Mesenchymal stem cell (in vitro differentiated cells and primary cell): Measurements from ENCODE around the gene SKI.
A peak's percentile ranks its signal among the peaks of the same experiment; 100 is the strongest.

Experiments
- DNase-seq: peaks from one replicate; pipeline ENCODE4 v3.0.0-alpha.2; 2013
- H2AFZ ChIP-seq: one replicate; pipeline ENCODE4 v1.6.1; 2013; ENCODE audit warnings: low read depth, mild to moderate bottlenecking, control low read depth, inconsistent platforms, low read length, moderate library complexity
- H2AK5ac ChIP-seq: 2 replicates; pipeline ENCODE4 v1.6.1; 2013; ENCODE audit warnings: low read length, moderate library complexity, mild to moderate bottlenecking, inconsistent platforms; ENCODE audit not compliant: severe bottlenecking
- H2BK120ac ChIP-seq: one replicate; pipeline ENCODE4 v1.6.1; 2013; ENCODE audit warnings: low read depth, mild to moderate bottlenecking, inconsistent platforms, low read length, moderate library complexity
- H2BK12ac ChIP-seq, 2 experiments: one replicate each; pipeline ENCODE4 v1.6.1; 2013; ENCODE audit warnings: inconsistent platforms in 2 of 2, low read length in 2 of 2, mild to moderate bottlenecking in 2 of 2, moderate library complexity in 2 of 2, control low read depth in 1 of 2
- H2BK15ac ChIP-seq: one replicate; pipeline ENCODE4 v1.6.1; 2013; ENCODE audit warnings: mild to moderate bottlenecking, low read depth, inconsistent platforms; ENCODE audit not compliant: poor library complexity, severe bottlenecking
- H2BK5ac ChIP-seq: 2 replicates; pipeline ENCODE4 v1.6.1; 2013; ENCODE audit warnings: low read depth, mild to moderate bottlenecking, low read length, control low read depth, inconsistent platforms; ENCODE audit not compliant: poor library complexity, severe bottlenecking
- H3K14ac ChIP-seq, 2 experiments: one replicate each; pipeline ENCODE4 v1.6.1; 2013; ENCODE audit warnings: inconsistent platforms in 2 of 2, low read length in 2 of 2, control low read depth in 1 of 2, mild to moderate bottlenecking in 1 of 2, moderate library complexity in 1 of 2
- H3K18ac ChIP-seq, 2 experiments: one replicate each; pipeline ENCODE4 v1.6.1; 2013; ENCODE audit warnings: inconsistent platforms in 2 of 2, low read length in 2 of 2, control low read depth in 1 of 2, low read depth in 1 of 2, mild to moderate bottlenecking in 1 of 2
- H3K23ac ChIP-seq, 2 experiments: one replicate each; pipeline ENCODE4 v1.6.1; 2013; ENCODE audit warnings: inconsistent platforms in 2 of 2, low read length in 2 of 2, mild to moderate bottlenecking in 2 of 2, moderate library complexity in 2 of 2, control low read depth in 1 of 2
- H3K27ac ChIP-seq: 2 replicates; pipeline ENCODE4 v1.5.1; 2013; ENCODE audit warnings: mild to moderate bottlenecking, moderate library complexity, low read length, control low read depth, inconsistent platforms; ENCODE audit not compliant: poor library complexity, severe bottlenecking
- H3K27me3 ChIP-seq, 2 experiments: 2 replicates each; pipeline versions ENCODE4 v1.6.1 to v1.7.0; 2013; ENCODE audit warnings: low read length in 2 of 2, mild to moderate bottlenecking in 2 of 2, moderate library complexity in 2 of 2, control low read depth in 1 of 2, inconsistent platforms in 1 of 2; ENCODE audit not compliant: control insufficient read depth in 1 of 2, insufficient read depth in 1 of 2
- H3K36me3 ChIP-seq, 2 experiments: 2 replicates each; pipeline versions ENCODE4 v1.6.1 to v1.7.0; 2013; ENCODE audit warnings: low read length in 2 of 2, control low read depth in 1 of 2, inconsistent platforms in 1 of 2, low read depth in 1 of 2, mild to moderate bottlenecking in 1 of 2; ENCODE audit not compliant: insufficient read depth in 2 of 2, control insufficient read depth in 1 of 2
- H3K4ac ChIP-seq, 2 experiments: one replicate each; pipeline ENCODE4 v1.6.1; 2013; ENCODE audit warnings: inconsistent platforms in 2 of 2, low read length in 2 of 2, mild to moderate bottlenecking in 2 of 2, moderate library complexity in 2 of 2, control low read depth in 1 of 2, low read depth in 1 of 2
- H3K4me1 ChIP-seq: 2 replicates; pipeline ENCODE4 v1.6.1; 2013; ENCODE audit warnings: low read depth, low read length, control low read depth; ENCODE audit not compliant: control insufficient read depth, insufficient read depth
- H3K4me2 ChIP-seq: 2 replicates; pipeline ENCODE4 v1.6.1; 2013; ENCODE audit warnings: low read length, mild to moderate bottlenecking, inconsistent platforms; ENCODE audit not compliant: poor library complexity, severe bottlenecking
- H3K4me3 ChIP-seq, 2 experiments: 2 replicates each; pipeline versions ENCODE4 v1.5.1 to v1.7.0; 2013; ENCODE audit warnings: low read length in 2 of 2, mild to moderate bottlenecking in 2 of 2, control low read depth in 1 of 2, low read depth in 1 of 2; ENCODE audit not compliant: insufficient read depth in 1 of 2
- H3K79me1 ChIP-seq: replicated peaks from 2 replicates; pipeline ENCODE4 v1.6.1; 2013; ENCODE audit warnings: mild to moderate bottlenecking, control low read depth, low read length, inconsistent platforms; ENCODE audit not compliant: poor library complexity, severe bottlenecking
- H3K9ac ChIP-seq: 2 replicates; pipeline ENCODE4 v1.7.0; 2013; ENCODE audit warnings: mild to moderate bottlenecking, low read length, moderate library complexity
- H3K9me3 ChIP-seq: 2 replicates; pipeline ENCODE4 v1.7.0; 2013; ENCODE audit warnings: mild to moderate bottlenecking, low read length; ENCODE audit not compliant: control insufficient read depth
- H4K8ac ChIP-seq: one replicate; pipeline ENCODE4 v1.6.1; 2013; ENCODE audit warnings: inconsistent platforms, mild to moderate bottlenecking, low read length, moderate library complexity
- H4K91ac ChIP-seq: one replicate; pipeline ENCODE4 v1.6.1; 2013; ENCODE audit warnings: mild to moderate bottlenecking, low read length, inconsistent platforms
- WGBS: methylation state at CpG from one replicate; pipeline ENCODE4 v1.1.7; 2013; ENCODE audit warnings: mixed read lengths; 5-methylcytosine and 5-hydroxymethylcytosine counted together

Gene SKI

GRCh38 chr1:2282556-2283270 lies 54.6 kb downstream of the SKI start:
- WGBS: 94% methylated on average over 27 of the region's 29 CpGs
- H2AK5ac ChIP-seq: no peak overlapping the region
- peak overlapping the region; percentile 34 for H4K91ac ChIP-seq

GRCh38 chr1:2283371-2283990 lies 55.4 kb downstream of the SKI start:
- Histone ChIP-seq H4K8ac (peak overlapping the region; percentile 24), H3K4me3 (no peak overlapping the region), H3K4ac (no peak overlapping the region), H2BK15ac (no peak overlapping the region), H2BK12ac (no peak overlapping the region), H3K9ac (no peak overlapping the region), H3K36me3 (peaks cover 0 to 39% of the 10 kb centered on the region in 2 experiments), H3K14ac (no peak overlapping the region), H2BK120ac (no peak overlapping the region), H2AK5ac (no peak overlapping the region), H3K4me2 (no peak overlapping the region), H3K9me3 (no peaks in the 10 kb centered on the region), H4K91ac (no peak overlapping the region), H3K79me1 (peaks cover 15% of the 10 kb centered on the region), H2AFZ (no peak overlapping the region), H2BK5ac (no peak overlapping the region), H3K18ac (no peak overlapping the region), H3K23ac (no peak overlapping the region), H3K4me1 (peaks cover 45% of the 10 kb centered on the region), H3K27ac (no peak overlapping the region), H3K27me3 (no peaks in the 10 kb centered on the region)
- 95% methylated on average over 21 of the region's 21 CpGs for WGBS
- DNase-seq: no peak

More at GRCh38 chr1:2282556-2283270, 54.6 kb downstream of the SKI start:
- Histone ChIP-seq H3K4me2 (no peak overlapping the region), H2BK5ac (no peak overlapping the region), H3K27ac (no peak overlapping the region), H3K14ac (no peak overlapping the region), H3K9ac (no peak overlapping the region), H3K9me3 (peaks cover 3% of the 10 kb centered on the region), H3K4me1 (peaks cover 50% of the 10 kb centered on the region), H3K18ac (no peak overlapping the region), H3K36me3 (peaks cover 6 to 42% of the 10 kb centered on the region in 2 experiments), H3K79me1 (peaks cover 13% of the 10 kb centered on the region), H2BK15ac (peak overlapping the region; percentile 44), H3K27me3 (no peaks in the 10 kb centered on the region), H3K4me3 (no peak overlapping the region), H4K8ac (peak overlapping the region; percentile 24), H3K4ac (no peak overlapping the region), H2BK120ac (no peak overlapping the region), H2AFZ (no peak overlapping the region), H2BK12ac (peak overlapping the region in 1 of 2 experiments; percentile 1), H3K23ac (no peak overlapping the region)
- no peak for DNase-seq

GRCh38 chr1:2283991-2284895 lies 56.1 kb downstream of the SKI start:
- Histone ChIP-seq H2BK12ac (no peak overlapping the region), H3K4ac (no peak overlapping the region), H2AK5ac (no peak overlapping the region), H3K9ac (no peak overlapping the region), H3K27me3 (no peaks in the 10 kb centered on the region), H3K4me2 (no peak overlapping the region), H3K79me1 (peaks cover 16% of the 10 kb centered on the region), H3K4me3 (no peak overlapping the region), H3K9me3 (no peaks in the 10 kb centered on the region), H4K8ac (peak overlapping the region; percentile 60), H3K23ac (no peak overlapping the region), H2AFZ (no peak overlapping the region), H2BK5ac (no peak overlapping the region), H2BK120ac (no peak overlapping the region), H3K14ac (no peak overlapping the region), H2BK15ac (peak overlapping the region; percentile 28), H4K91ac (peak overlapping the region; percentile 56), H3K36me3 (peaks cover 0 to 37% of the 10 kb centered on the region in 2 experiments), H3K4me1 (peaks cover 43% of the 10 kb centered on the region), H3K27ac (no peak overlapping the region), H3K18ac (peak overlapping the region in 1 of 2 experiments; percentile 18)
- no peak for DNase-seq
- WGBS: 92% methylated on average over 27 of the region's 27 CpGs

GRCh38 chr1:2284932-2285331 lies 56.8 kb downstream of the SKI start:
- no peak overlapping the region for H3K23ac ChIP-seq
- no peak overlapping the region for H3K27ac ChIP-seq
- no peak overlapping the region for H3K9ac ChIP-seq
- no peak overlapping the region for H2AK5ac ChIP-seq
- H4K8ac ChIP-seq: no peak overlapping the region
- H4K91ac ChIP-seq: peak overlapping the region; percentile 56
- H3K4ac ChIP-seq: no peak overlapping the region
- 88% methylated on average over 9 of the region's 9 CpGs for WGBS
- peaks cover 14% of the 10 kb centered on the region for H3K79me1 ChIP-seq
- no peaks in the 10 kb centered on the region for H3K9me3 ChIP-seq
- H3K4me1 ChIP-seq: peaks cover 42% of the 10 kb centered on the region
- H3K14ac ChIP-seq: no peak overlapping the region
- H2BK12ac ChIP-seq: no peak overlapping the region
- no peak overlapping the region for H2AFZ ChIP-seq
- no peak overlapping the region for H3K4me2 ChIP-seq
- no peaks in the 10 kb centered on the region for H3K27me3 ChIP-seq
- no peak overlapping the region for H3K4me3 ChIP-seq
- no peak overlapping the region for H2BK120ac ChIP-seq
- DNase-seq: no peak
- no peak overlapping the region for H3K18ac ChIP-seq
- H2BK15ac ChIP-seq: peak overlapping the region; percentile 28
- peaks cover 0 to 37% of the 10 kb centered on the region in 2 experiments for H3K36me3 ChIP-seq
- H2BK5ac ChIP-seq: no peak overlapping the region
